GM23338 (cell line): ENCODE data around the gene PIEZO2. TPM values are rescaled to one million over a fixed set of nuclear protein-coding genes. Genes with fewer than 3 reads are reported as not detected.

Experiments used
- ATAC-seq: fragments of 200-7000 bp; cut with Tn5 transposase; 3 replicates; pipeline ENCODE4 v1.9.1; 2020
- DNase-seq: peaks from one replicate; pipeline ENCODE4 v3.0.0-alpha.2; 2015; ENCODE audit warnings: low spot score
- H2AFZ ChIP-seq: fragments of 200-600 bp; sonication (generic); 2 replicates; pipeline ENCODE4 v1.8.0; 2016; ENCODE audit warnings: antibody characterized with exemption, mild to moderate bottlenecking, moderate library complexity
- H3F3A ChIP-seq: fragments of 200-600 bp; sonication (generic); replicated peaks from 2 replicates; pipeline ENCODE4 v1.8.0; 2017; ENCODE audit warnings: antibody characterized with exemption, mixed run types, low read depth
- H3K27ac ChIP-seq: fragments of 200-600 bp; sonication (generic); 2 replicates; pipeline ENCODE4 v1.6.1; 2016; ENCODE audit warnings: low read depth
- H3K27me3 ChIP-seq: fragments of 200-600 bp; sonication (generic); 2 replicates; pipeline ENCODE4 v1.8.0; 2016; ENCODE audit warnings: mild to moderate bottlenecking, mixed run types, moderate library complexity; ENCODE audit not compliant: insufficient read depth
- H3K36me3 ChIP-seq: fragments of 200-600 bp; sonication (generic); 2 replicates; pipeline ENCODE4 v1.8.0; 2016; ENCODE audit warnings: mild to moderate bottlenecking; ENCODE audit not compliant: insufficient read depth
- H3K4me1 ChIP-seq: fragments of 200-600 bp; sonication (generic); 2 replicates; pipeline ENCODE4 v1.8.0; 2016; ENCODE audit warnings: mild to moderate bottlenecking, moderate library complexity; ENCODE audit not compliant: insufficient read depth
- H3K4me2 ChIP-seq: fragments of 200-600 bp; sonication (generic); 2 replicates; pipeline ENCODE4 v1.7.1; 2017; ENCODE audit warnings: mixed run types
- H3K4me3 ChIP-seq: fragments of 200-600 bp; sonication (generic); 2 replicates; pipeline ENCODE4 v1.6.1; 2016; ENCODE audit warnings: mixed run types
- H3K79me2 ChIP-seq: fragments of 200-600 bp; sonication (generic); replicated peaks from 2 replicates; pipeline ENCODE4 v1.8.0; 2017; ENCODE audit warnings: mild to moderate bottlenecking; ENCODE audit not compliant: insufficient read depth
- H3K9me2 ChIP-seq: fragments of 200-600 bp; sonication (generic); 2 replicates; pipeline ENCODE4 v1.8.0; 2017; ENCODE audit not compliant: insufficient read depth
- H4K20me1 ChIP-seq: fragments of 200-600 bp; sonication (generic); replicated peaks from 2 replicates; pipeline ENCODE4 v1.8.0; 2017; ENCODE audit warnings: mild to moderate bottlenecking; ENCODE audit not compliant: insufficient read depth
- H3K27ac Mint-ChIP-seq: 2 replicates; pipeline ENCODE4 v1.8.0; 2020; ENCODE audit warnings: inconsistent platforms, mild to moderate bottlenecking, moderate library complexity, mixed read lengths
- H3K27me3 Mint-ChIP-seq: 3 replicates; pipeline ENCODE4 v1.8.0; 2022; ENCODE audit warnings: low read depth, mild to moderate bottlenecking, moderate library complexity, mixed read lengths, inconsistent platforms; ENCODE audit not compliant: insufficient read depth, poor library complexity
- H3K36me3 Mint-ChIP-seq: 3 replicates; pipeline ENCODE4 v1.8.0; 2021; ENCODE audit warnings: low read depth, mild to moderate bottlenecking, inconsistent platforms, moderate library complexity, mixed read lengths
- H3K4me1 Mint-ChIP-seq: 3 replicates; pipeline ENCODE4 v1.8.0; 2020; ENCODE audit warnings: mild to moderate bottlenecking, inconsistent platforms, mixed read lengths
- H3K4me3 Mint-ChIP-seq: 3 replicates; pipeline ENCODE4 v1.8.0; 2021; ENCODE audit warnings: moderate library complexity, mild to moderate bottlenecking, inconsistent platforms, mixed read lengths
- H3K9me3 Mint-ChIP-seq: 3 replicates; pipeline ENCODE4 v1.8.0; 2020; ENCODE audit warnings: moderate library complexity, mild to moderate bottlenecking, inconsistent platforms, mixed read lengths
- CREB1 ChIP-seq: fragments of 250-450 bp; sonication (Bioruptor Pico); IDR thresholded peaks from 2 replicates; pipeline ENCODE4 v1.5.0; 2020; ENCODE audit warnings: low read depth, mild to moderate bottlenecking, moderate library complexity
- EZH2 ChIP-seq: fragments of 200-600 bp; sonication (generic); IDR thresholded peaks from one replicate; pipeline ENCODE4 v1.8.0; 2017; ENCODE audit warnings: antibody characterized with exemption, mild to moderate bottlenecking, low read depth; ENCODE audit not compliant: unreplicated experiment
- EZH2phosphoT487 ChIP-seq: fragments of 200-600 bp; sonication (generic); IDR thresholded peaks from one replicate; pipeline ENCODE4 v1.8.1; 2018; ENCODE audit warnings: antibody characterized with exemption; ENCODE audit not compliant: unreplicated experiment
- JUNB ChIP-seq: IDR thresholded peaks from one replicate; pipeline ENCODE4 v1.6.1; 2016; ENCODE audit warnings: antibody characterized with exemption; ENCODE audit not compliant: unreplicated experiment
- NANOG ChIP-seq: IDR thresholded peaks from 2 replicates; pipeline ENCODE4 v1.6.1; 2016; ENCODE audit warnings: antibody characterized with exemption, borderline replicate concordance
- POLR2AphosphoS5 ChIP-seq: IDR thresholded peaks from 2 replicates; pipeline ENCODE4 v1.6.1; 2016; ENCODE audit warnings: antibody characterized with exemption, low read depth
- STAT1 ChIP-seq: IDR thresholded peaks from one replicate; pipeline ENCODE4 v1.6.1; 2016; ENCODE audit warnings: antibody characterized with exemption; ENCODE audit not compliant: unreplicated experiment
- ZNF114 ChIP-seq: fragments of 250-450 bp; sonication (Bioruptor Pico); IDR thresholded peaks from 2 replicates; pipeline ENCODE4 v1.5.0; 2020; ENCODE audit warnings: mild to moderate bottlenecking, moderate library complexity
- ZNF331 ChIP-seq: fragments of 250-450 bp; sonication (Bioruptor Pico); IDR thresholded peaks from 2 replicates; pipeline ENCODE4 v1.5.0; 2020; ENCODE audit warnings: low read depth, mild to moderate bottlenecking, moderate library complexity
- polyA plus RNA-seq: library from polyadenylated mRNA; unstranded; fragments of >200 nt; fragmentation: Nextera tagmentation; extraction: Ambion mirVana; gene quantifications from 2 replicates; pipeline ENCODE4 v1.2.1, GENCODE V29; 2016
- total RNA-seq: library from RNA; depleted of rRNA; stranded (reverse); fragments of >200 nt; shearing (Covaris generic); gene quantifications from 2 replicates; pipeline ENCODE4 v1.2.3, GENCODE V29; 2014
- TF ChIP-seq, protein P1 (sequence below): IDR thresholded peaks from one replicate; pipeline ENCODE4 v1.6.1; 2018; ENCODE audit warnings: antibody characterized with exemption; ENCODE audit not compliant: unreplicated experiment
- TF ChIP-seq, protein P2 (sequence below): IDR thresholded peaks from 2 replicates; pipeline ENCODE4 v1.6.1; 2016; ENCODE audit warnings: antibody characterized with exemption
- TF ChIP-seq, protein P3 (sequence below), 2 experiments: fragments of 200-600 bp in 1 of 2; sonication (generic) in 1 of 2; conservative IDR thresholded peaks; 2 replicates each; pipeline versions ENCODE4 v1.5.1 to v1.6.1; 2016 to 2017; ENCODE audit warnings: antibody characterized with exemption in 2 of 2, low read depth in 2 of 2, mild to moderate bottlenecking in 2 of 2, moderate library complexity in 1 of 2
- TF ChIP-seq, protein P4 (sequence below): fragments of 250-450 bp; sonication (Bioruptor Pico); IDR thresholded peaks from 2 replicates; pipeline ENCODE4 v1.5.0; 2020; ENCODE audit warnings: mild to moderate bottlenecking, moderate library complexity

The PIEZO2 gene
- total and polyA plus RNA-seq, 2 experiments from 2014 or later: 4.8 to 8.2 TPM

DNA sequence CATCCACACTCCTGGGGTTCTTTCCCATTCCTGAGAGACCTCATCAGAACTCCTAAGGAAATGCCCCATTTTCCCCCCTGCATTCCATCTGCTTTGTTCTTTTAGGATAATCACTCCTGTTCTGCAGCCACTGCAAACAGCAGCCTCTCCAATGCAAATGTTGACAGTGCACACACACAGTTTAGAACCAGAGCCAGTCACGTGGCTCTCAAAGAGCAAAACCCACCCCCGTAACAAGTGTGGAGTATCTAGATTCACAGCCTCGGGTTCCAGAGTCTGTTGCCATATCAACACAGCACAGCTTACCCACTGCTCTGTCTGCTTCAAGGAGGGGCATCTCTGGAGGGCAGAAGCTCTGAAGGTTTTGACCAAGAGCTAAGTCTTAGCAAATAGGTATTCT, 443.6 kb downstream of the PIEZO2 start:
- H4K20me1 ChIP-seq: no peaks in the 10 kb centered on the region; the same call in 1 of the 2 replicates
- no peak overlapping the region for H3K27ac ChIP-seq
- Mint-ChIP-seq H3K9me3 (no peaks in the 10 kb centered on the region), H3K4me1 (peaks cover 13% of the 10 kb centered on the region; the same call in 2 of the 3 replicates), H3K27me3 (no peaks in the 10 kb centered on the region), H3K4me3 (no peak overlapping the region), H3K27ac (no peak overlapping the region), H3K36me3 (no peaks in the 10 kb centered on the region)
- H3K79me2 ChIP-seq: no peaks in the 10 kb centered on the region
- H3K4me3 ChIP-seq: no peak overlapping the region
- H3F3A ChIP-seq: no peaks in the 10 kb centered on the region
- H3K4me2 ChIP-seq: no peak overlapping the region
- DNase-seq (no peak), ATAC-seq (no peak)
- H3K9me2 ChIP-seq: no peaks in the 10 kb centered on the region
- no peak for TF ChIP-seq EZH2
- no peak for TF ChIP-seq ZNF331
- TF ChIP-seq, protein P1, sequence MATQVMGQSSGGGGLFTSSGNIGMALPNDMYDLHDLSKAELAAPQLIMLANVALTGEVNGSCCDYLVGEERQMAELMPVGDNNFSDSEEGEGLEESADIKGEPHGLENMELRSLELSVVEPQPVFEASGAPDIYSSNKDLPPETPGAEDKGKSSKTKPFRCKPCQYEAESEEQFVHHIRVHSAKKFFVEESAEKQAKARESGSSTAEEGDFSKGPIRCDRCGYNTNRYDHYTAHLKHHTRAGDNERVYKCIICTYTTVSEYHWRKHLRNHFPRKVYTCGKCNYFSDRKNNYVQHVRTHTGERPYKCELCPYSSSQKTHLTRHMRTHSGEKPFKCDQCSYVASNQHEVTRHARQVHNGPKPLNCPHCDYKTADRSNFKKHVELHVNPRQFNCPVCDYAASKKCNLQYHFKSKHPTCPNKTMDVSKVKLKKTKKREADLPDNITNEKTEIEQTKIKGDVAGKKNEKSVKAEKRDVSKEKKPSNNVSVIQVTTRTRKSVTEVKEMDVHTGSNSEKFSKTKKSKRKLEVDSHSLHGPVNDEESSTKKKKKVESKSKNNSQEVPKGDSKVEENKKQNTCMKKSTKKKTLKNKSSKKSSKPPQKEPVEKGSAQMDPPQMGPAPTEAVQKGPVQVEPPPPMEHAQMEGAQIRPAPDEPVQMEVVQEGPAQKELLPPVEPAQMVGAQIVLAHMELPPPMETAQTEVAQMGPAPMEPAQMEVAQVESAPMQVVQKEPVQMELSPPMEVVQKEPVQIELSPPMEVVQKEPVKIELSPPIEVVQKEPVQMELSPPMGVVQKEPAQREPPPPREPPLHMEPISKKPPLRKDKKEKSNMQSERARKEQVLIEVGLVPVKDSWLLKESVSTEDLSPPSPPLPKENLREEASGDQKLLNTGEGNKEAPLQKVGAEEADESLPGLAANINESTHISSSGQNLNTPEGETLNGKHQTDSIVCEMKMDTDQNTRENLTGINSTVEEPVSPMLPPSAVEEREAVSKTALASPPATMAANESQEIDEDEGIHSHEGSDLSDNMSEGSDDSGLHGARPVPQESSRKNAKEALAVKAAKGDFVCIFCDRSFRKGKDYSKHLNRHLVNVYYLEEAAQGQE: no peak
- TF ChIP-seq, protein P2, sequence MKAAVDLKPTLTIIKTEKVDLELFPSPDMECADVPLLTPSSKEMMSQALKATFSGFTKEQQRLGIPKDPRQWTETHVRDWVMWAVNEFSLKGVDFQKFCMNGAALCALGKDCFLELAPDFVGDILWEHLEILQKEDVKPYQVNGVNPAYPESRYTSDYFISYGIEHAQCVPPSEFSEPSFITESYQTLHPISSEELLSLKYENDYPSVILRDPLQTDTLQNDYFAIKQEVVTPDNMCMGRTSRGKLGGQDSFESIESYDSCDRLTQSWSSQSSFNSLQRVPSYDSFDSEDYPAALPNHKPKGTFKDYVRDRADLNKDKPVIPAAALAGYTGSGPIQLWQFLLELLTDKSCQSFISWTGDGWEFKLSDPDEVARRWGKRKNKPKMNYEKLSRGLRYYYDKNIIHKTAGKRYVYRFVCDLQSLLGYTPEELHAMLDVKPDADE: no peak
- TF ChIP-seq EZH2phosphoT487: no peak
- no peak for TF ChIP-seq JUNB
- TF ChIP-seq, protein P3, sequence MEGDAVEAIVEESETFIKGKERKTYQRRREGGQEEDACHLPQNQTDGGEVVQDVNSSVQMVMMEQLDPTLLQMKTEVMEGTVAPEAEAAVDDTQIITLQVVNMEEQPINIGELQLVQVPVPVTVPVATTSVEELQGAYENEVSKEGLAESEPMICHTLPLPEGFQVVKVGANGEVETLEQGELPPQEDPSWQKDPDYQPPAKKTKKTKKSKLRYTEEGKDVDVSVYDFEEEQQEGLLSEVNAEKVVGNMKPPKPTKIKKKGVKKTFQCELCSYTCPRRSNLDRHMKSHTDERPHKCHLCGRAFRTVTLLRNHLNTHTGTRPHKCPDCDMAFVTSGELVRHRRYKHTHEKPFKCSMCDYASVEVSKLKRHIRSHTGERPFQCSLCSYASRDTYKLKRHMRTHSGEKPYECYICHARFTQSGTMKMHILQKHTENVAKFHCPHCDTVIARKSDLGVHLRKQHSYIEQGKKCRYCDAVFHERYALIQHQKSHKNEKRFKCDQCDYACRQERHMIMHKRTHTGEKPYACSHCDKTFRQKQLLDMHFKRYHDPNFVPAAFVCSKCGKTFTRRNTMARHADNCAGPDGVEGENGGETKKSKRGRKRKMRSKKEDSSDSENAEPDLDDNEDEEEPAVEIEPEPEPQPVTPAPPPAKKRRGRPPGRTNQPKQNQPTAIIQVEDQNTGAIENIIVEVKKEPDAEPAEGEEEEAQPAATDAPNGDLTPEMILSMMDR (conservative IDR thresholded peaks at IDR 0.05; ENCODE audit: low read depth in 2 of 2): no peak
- no peak for TF ChIP-seq POLR2AphosphoS5
- TF ChIP-seq NANOG: no peak
- no peak for TF ChIP-seq ZNF114 (CRISPR knock-in tag)
- TF ChIP-seq STAT1: no peak
- TF ChIP-seq CREB1 (CRISPR knock-in tag): no peak
- TF ChIP-seq, protein P4, sequence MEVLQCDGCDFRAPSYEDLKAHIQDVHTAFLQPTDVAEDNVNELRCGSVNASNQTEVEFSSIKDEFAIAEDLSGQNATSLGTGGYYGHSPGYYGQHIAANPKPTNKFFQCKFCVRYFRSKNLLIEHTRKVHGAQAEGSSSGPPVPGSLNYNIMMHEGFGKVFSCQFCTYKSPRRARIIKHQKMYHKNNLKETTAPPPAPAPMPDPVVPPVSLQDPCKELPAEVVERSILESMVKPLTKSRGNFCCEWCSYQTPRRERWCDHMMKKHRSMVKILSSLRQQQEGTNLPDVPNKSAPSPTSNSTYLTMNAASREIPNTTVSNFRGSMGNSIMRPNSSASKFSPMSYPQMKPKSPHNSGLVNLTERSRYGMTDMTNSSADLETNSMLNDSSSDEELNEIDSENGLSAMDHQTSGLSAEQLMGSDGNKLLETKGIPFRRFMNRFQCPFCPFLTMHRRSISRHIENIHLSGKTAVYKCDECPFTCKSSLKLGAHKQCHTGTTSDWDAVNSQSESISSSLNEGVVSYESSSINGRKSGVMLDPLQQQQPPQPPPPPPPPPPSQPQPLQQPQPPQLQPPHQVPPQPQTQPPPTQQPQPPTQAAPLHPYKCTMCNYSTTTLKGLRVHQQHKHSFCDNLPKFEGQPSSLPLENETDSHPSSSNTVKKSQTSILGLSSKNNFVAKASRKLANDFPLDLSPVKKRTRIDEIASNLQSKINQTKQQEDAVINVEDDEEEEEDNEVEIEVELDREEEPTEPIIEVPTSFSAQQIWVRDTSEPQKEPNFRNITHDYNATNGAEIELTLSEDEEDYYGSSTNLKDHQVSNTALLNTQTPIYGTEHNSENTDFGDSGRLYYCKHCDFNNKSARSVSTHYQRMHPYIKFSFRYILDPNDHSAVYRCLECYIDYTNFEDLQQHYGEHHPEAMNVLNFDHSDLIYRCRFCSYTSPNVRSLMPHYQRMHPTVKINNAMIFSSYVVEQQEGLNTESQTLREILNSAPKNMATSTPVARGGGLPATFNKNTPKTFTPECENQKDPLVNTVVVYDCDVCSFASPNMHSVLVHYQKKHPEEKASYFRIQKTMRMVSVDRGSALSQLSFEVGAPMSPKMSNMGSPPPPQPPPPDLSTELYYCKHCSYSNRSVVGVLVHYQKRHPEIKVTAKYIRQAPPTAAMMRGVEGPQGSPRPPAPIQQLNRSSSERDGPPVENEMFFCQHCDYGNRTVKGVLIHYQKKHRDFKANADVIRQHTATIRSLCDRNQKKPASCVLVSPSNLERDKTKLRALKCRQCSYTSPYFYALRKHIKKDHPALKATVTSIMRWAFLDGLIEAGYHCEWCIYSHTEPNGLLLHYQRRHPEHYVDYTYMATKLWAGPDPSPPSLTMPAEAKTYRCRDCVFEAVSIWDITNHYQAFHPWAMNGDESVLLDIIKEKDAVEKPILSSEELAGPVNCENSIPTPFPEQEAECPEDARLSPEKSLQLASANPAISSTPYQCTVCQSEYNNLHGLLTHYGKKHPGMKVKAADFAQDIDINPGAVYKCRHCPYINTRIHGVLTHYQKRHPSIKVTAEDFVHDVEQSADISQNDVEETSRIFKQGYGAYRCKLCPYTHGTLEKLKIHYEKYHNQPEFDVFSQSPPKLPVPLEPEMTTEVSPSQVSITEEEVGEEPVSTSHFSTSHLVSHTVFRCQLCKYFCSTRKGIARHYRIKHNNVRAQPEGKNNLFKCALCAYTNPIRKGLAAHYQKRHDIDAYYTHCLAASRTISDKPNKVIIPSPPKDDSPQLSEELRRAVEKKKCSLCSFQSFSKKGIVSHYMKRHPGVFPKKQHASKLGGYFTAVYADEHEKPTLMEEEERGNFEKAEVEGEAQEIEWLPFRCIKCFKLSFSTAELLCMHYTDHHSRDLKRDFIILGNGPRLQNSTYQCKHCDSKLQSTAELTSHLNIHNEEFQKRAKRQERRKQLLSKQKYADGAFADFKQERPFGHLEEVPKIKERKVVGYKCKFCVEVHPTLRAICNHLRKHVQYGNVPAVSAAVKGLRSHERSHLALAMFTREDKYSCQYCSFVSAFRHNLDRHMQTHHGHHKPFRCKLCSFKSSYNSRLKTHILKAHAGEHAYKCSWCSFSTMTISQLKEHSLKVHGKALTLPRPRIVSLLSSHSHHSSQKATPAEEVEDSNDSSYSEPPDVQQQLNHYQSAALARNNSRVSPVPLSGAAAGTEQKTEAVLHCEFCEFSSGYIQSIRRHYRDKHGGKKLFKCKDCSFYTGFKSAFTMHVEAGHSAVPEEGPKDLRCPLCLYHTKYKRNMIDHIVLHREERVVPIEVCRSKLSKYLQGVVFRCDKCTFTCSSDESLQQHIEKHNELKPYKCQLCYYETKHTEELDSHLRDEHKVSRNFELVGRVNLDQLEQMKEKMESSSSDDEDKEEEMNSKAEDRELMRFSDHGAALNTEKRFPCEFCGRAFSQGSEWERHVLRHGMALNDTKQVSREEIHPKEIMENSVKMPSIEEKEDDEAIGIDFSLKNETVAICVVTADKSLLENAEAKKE (CRISPR knock-in tag): no peak
- H3K36me3 ChIP-seq: no peaks in the 10 kb centered on the region
- H3K4me1 ChIP-seq: no peaks in the 10 kb centered on the region
- no peaks in the 10 kb centered on the region for H3K27me3 ChIP-seq
- no peak overlapping the region for H2AFZ ChIP-seq
